Calu3 (cell line): Measurements from ENCODE around the gene DEPDC5. TPM values are rescaled to one million over a fixed set of nuclear protein-coding genes. Genes with fewer than 3 reads are reported as not detected.
"Not testable (repeated sequence)": the region's sequence is repeated elsewhere in the genome, so short reads cannot be mapped to it uniquely, and the experiment has no call there.

Source experiments
- BruUV-seq: library from RNA; stranded (reverse); fragments of 400-500 nt; replicated peaks from 2 replicates; lab custom pipeline; 2021; lab: Mats Ljungman, UMichigan
- CTCF ChIA-PET: fragments of 300-600 bp; sonication (Branson Sonifier 250); formaldehyde crosslinking; loops from one replicate; lab custom pipeline; 2022; ENCODE audit warnings: antibody characterized with exemption; lab: Charles Lee
- DNase-seq: peaks from one replicate; pipeline ENCODE4 v3.0.0; 2022
- H3K27ac Mint-ChIP-seq: one replicate; pipeline ENCODE4 v1.8.0; 2022; ENCODE audit warnings: mixed read lengths; ENCODE audit not compliant: unreplicated experiment
- H3K27me3 Mint-ChIP-seq: one replicate; pipeline ENCODE4 v1.8.0; 2022; ENCODE audit warnings: mixed read lengths; ENCODE audit not compliant: unreplicated experiment
- H3K36me3 Mint-ChIP-seq: one replicate; pipeline ENCODE4 v1.8.0; 2022; ENCODE audit warnings: mild to moderate bottlenecking, moderate library complexity, mixed read lengths; ENCODE audit not compliant: insufficient read depth, unreplicated experiment
- H3K4me1 Mint-ChIP-seq: one replicate; pipeline ENCODE4 v1.8.0; 2022; ENCODE audit warnings: mild to moderate bottlenecking, low read depth, mixed read lengths; ENCODE audit not compliant: unreplicated experiment
- H3K4me3 Mint-ChIP-seq: one replicate; pipeline ENCODE4 v1.8.0; 2022; ENCODE audit warnings: mild to moderate bottlenecking, low read depth, moderate library complexity, mixed read lengths; ENCODE audit not compliant: unreplicated experiment
- H3K9me3 Mint-ChIP-seq: one replicate; pipeline ENCODE4 v1.8.0; 2022; ENCODE audit warnings: low read depth, mixed read lengths; ENCODE audit not compliant: unreplicated experiment
- intact Hi-C: fragments of 100-400 bp; cut with micrococcal nuclease; formaldehyde crosslinking; loops from one replicate; pipeline ENCODE4 v1.10.0; 2022; ENCODE audit not compliant: unreplicated experiment
- total RNA-seq: library from RNA; stranded (reverse); gene quantifications from 2 replicates; pipeline ENCODE4 v1.2.3, GENCODE V29; 2022
- TF ChIP-seq, protein P1 (sequence below): fragments of 200-600 bp; IDR thresholded peaks from one replicate; pipeline ENCODE4 v1.8.0; 2022; ENCODE audit warnings: antibody characterized with exemption; ENCODE audit not compliant: unreplicated experiment

DEPDC5 gene
- total RNA-seq, 1 experiment from 2014 or later = 33.1 TPM

DNA sequence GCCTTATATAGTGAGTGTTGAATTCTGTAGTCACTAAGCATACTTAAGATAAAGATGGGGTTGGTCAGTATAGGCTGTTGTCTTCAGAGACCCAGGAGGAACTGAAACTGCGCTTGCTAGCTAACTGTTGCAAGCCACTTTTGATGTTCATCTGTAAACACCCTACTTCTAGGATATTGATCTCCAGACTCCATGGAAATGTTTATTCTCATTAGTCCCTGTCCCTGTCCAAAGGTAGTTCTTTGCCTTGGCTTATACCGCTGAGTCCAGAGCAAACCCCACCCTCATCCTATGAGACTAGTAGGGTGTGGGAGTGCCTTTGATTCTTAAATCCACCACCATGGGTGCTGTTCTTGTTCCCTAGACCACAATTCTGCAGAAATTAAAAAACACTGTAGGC, 36.4 kb downstream of the DEPDC5 start:
- peaks cover 4% of the 10 kb centered on the region for H3K36me3 Mint-ChIP-seq

DNA sequence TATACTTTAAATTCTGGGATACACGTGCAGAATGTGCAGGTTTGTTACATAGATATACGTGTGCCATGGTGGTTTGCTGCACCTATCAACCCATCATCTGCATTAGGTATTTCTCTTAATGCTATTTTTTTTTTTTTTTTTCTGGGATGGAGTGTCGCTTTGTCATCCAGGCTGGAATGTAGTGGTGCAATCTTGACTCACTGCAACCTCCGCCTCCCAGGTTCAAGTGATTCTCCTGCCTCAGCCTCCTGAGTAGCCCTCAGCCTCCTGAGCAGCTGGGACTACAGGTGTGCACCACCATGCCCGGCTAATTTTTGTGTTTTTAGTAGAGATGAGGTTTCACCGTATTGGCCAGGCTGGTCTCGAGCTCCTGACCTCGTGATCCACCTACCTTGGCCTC, 45.5 kb downstream of the DEPDC5 start:
- H3K27me3 Mint-ChIP-seq, H3K4me1 Mint-ChIP-seq, H3K27ac Mint-ChIP-seq, BruUV-seq, intact Hi-C loops, H3K4me3 Mint-ChIP-seq, H3K9me3 Mint-ChIP-seq: not testable (repeated sequence)
- CTCF ChIA-PET = interaction anchor here (0.6 to 2.1 kb wide), 3 partner anchors 27 to 590 kb away, joined by 3 to 5 read pairs (median 4); no protein-coding TSS in a partner anchor
- H3K36me3 Mint-ChIP-seq = peaks cover 30% of the 10 kb centered on the region
- DNase-seq = peak; percentile 2

More for the DNA sequence above, 36.4 kb downstream of the DEPDC5 start:
- TF ChIP-seq, protein P1, sequence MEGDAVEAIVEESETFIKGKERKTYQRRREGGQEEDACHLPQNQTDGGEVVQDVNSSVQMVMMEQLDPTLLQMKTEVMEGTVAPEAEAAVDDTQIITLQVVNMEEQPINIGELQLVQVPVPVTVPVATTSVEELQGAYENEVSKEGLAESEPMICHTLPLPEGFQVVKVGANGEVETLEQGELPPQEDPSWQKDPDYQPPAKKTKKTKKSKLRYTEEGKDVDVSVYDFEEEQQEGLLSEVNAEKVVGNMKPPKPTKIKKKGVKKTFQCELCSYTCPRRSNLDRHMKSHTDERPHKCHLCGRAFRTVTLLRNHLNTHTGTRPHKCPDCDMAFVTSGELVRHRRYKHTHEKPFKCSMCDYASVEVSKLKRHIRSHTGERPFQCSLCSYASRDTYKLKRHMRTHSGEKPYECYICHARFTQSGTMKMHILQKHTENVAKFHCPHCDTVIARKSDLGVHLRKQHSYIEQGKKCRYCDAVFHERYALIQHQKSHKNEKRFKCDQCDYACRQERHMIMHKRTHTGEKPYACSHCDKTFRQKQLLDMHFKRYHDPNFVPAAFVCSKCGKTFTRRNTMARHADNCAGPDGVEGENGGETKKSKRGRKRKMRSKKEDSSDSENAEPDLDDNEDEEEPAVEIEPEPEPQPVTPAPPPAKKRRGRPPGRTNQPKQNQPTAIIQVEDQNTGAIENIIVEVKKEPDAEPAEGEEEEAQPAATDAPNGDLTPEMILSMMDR = no peak
- no peaks in the 10 kb centered on the region for H3K4me1 Mint-ChIP-seq
- no peaks in the 10 kb centered on the region for H3K9me3 Mint-ChIP-seq
- H3K27me3 Mint-ChIP-seq = no peaks in the 10 kb centered on the region
- no peak overlapping the region for H3K4me3 Mint-ChIP-seq
- H3K27ac Mint-ChIP-seq = no peak overlapping the region
- intact Hi-C loops = no loop called here
- CTCF ChIA-PET = no interaction called here
- no TSS peak for BruUV-seq
- DNase-seq = no peak

DNA sequence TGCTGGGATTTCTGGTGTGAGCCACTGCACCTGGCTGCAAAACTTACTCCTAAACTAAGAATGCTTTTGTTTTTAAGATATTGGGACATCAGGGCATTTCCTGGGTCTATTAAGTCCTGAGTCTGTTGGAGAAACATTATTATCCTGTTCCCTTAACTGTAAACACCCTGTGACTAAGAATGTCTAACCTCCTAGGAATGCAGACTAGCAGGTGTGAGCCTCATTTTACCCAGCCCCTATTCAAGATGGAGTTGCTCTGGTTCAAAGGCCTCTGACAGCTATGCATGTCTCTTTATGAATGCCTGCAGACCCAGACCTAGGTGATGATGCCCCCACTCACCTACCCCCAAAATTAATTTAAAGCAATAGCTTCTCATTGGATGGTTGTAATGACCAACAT, 46.2 kb downstream of the DEPDC5 start:
- Mint-ChIP-seq H3K4me1 (no peaks in the 10 kb centered on the region), H3K36me3 (peaks cover 30% of the 10 kb centered on the region), H3K9me3 (no peaks in the 10 kb centered on the region), H3K27me3 (no peaks in the 10 kb centered on the region), H3K4me3 (no peak overlapping the region), H3K27ac (peak overlapping the region; percentile 66)
- CTCF ChIA-PET = interaction anchor here (0.6 to 2.1 kb wide), 2 partner anchors 170 to 589 kb away, joined by 3 to 5 read pairs; no protein-coding TSS in a partner anchor
- TF ChIP-seq, protein P1 = no peak
- intact Hi-C loops = no loop called here
- no TSS peak for BruUV-seq
- peak; percentile 60 for DNase-seq

DNA sequence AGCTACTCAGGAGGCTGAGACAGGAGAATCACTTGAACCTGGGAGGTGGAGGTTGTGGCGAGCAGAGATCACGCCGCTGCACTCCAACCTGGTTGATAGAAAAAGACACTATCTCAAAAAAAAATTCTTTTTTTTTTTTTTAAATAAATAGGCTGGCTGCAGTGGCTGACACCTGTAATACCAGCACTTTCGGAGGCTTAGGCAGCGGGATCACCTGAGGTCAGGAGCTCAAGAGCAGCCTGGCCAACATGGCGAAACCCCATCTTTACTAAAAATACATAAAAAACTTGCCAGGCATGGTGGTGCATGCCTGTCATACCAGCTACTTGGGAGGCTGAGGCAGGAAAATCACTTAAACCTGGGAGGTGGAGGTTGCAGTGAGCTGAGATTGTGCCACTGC, 47.0 kb downstream of the DEPDC5 start:
- H3K9me3 Mint-ChIP-seq, H3K27me3 Mint-ChIP-seq, H3K4me1 Mint-ChIP-seq, H3K27ac Mint-ChIP-seq, H3K4me3 Mint-ChIP-seq, intact Hi-C loops, DNase-seq, BruUV-seq: not testable (repeated sequence)
- CTCF ChIA-PET = interaction anchor here (0.7 to 2.1 kb wide), 2 partner anchors 135 to 169 kb away, joined by 3 to 5 read pairs; no protein-coding TSS in a partner anchor
- peaks cover 33% of the 10 kb centered on the region for H3K36me3 Mint-ChIP-seq

DNA sequence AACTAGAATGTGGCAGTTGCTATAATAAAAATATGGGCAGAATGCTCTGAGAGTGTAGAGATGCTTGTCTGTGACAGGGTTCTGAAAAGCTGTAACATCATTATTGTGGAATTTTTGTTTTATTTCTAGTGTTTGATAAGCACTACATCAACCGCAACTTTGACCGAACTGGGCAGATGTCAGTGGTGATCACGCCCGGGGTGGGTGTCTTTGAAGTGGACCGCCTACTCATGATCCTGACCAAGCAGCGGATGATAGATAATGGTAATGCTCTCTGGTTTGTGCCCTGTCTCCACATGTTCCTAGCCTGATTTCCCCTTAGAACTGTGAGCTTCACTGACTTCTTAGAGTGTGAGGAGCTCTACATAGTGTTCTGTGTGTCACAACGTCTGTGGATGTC, 48.8 kb downstream of the DEPDC5 start:
- Mint-ChIP-seq H3K9me3 (no peaks in the 10 kb centered on the region), H3K4me1 (no peaks in the 10 kb centered on the region), H3K36me3 (peaks cover 23% of the 10 kb centered on the region), H3K27me3 (no peaks in the 10 kb centered on the region), H3K4me3 (no peak overlapping the region), H3K27ac (no peak overlapping the region)
- no peak for DNase-seq
- CTCF ChIA-PET = interaction anchor here (0.5 kb wide), 1 partner anchor 66 kb away, joined by 3 read pairs; no protein-coding TSS in a partner anchor
- BruUV-seq = no TSS peak
- intact Hi-C loops = no loop called here
- TF ChIP-seq, protein P1 = no peak
